ENCODE results near the gene KLHL35.

The KLHL35 gene

GRCh38 chr11:75376175-75376574, 56.8 kb downstream of the KLHL35 start:
- no peak overlapping the region for H2AFZ ChIP-seq (ENCODE audit: low read depth, low read length)
- TF ChIP-seq, protein P1, sequence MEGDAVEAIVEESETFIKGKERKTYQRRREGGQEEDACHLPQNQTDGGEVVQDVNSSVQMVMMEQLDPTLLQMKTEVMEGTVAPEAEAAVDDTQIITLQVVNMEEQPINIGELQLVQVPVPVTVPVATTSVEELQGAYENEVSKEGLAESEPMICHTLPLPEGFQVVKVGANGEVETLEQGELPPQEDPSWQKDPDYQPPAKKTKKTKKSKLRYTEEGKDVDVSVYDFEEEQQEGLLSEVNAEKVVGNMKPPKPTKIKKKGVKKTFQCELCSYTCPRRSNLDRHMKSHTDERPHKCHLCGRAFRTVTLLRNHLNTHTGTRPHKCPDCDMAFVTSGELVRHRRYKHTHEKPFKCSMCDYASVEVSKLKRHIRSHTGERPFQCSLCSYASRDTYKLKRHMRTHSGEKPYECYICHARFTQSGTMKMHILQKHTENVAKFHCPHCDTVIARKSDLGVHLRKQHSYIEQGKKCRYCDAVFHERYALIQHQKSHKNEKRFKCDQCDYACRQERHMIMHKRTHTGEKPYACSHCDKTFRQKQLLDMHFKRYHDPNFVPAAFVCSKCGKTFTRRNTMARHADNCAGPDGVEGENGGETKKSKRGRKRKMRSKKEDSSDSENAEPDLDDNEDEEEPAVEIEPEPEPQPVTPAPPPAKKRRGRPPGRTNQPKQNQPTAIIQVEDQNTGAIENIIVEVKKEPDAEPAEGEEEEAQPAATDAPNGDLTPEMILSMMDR (IDR thresholded peaks at IDR 0.05; ENCODE audit: borderline replicate concordance, extremely low read depth, low read length, poor library complexity, severe bottlenecking): peak; percentile 35
- TF ChIP-seq EZH2 (IDR thresholded peaks at IDR 0.05; ENCODE audit: borderline replicate concordance, low read depth, low read length, severe bottlenecking): no peak

GRCh38 chr11:75375626-75376025, 57.4 kb downstream of the KLHL35 start:
- H3K9ac ChIP-seq (ENCODE audit: low read depth, low read length): no peak overlapping the region
- no peak for ATAC-seq (ENCODE audit: insufficient read depth, low read depth)
- no peaks in the 10 kb centered on the region for H4K20me1 ChIP-seq (ENCODE audit: insufficient read depth, low read length)
- no peak for TF ChIP-seq EZH2 (IDR thresholded peaks at IDR 0.05; ENCODE audit: borderline replicate concordance, low read depth, low read length, severe bottlenecking)
- TF ChIP-seq, protein P1 (IDR thresholded peaks at IDR 0.05; ENCODE audit: borderline replicate concordance, extremely low read depth, low read length, poor library complexity, severe bottlenecking): no peak
- no peak overlapping the region for H3K27ac ChIP-seq (ENCODE audit: low read length)
- no peaks in the 10 kb centered on the region for H3K79me2 ChIP-seq (ENCODE audit: insufficient read depth, low read length)
- DNase-seq: no peak
- H2AFZ ChIP-seq (ENCODE audit: low read depth, low read length): no peak overlapping the region
- no peak overlapping the region for H3K4me2 ChIP-seq (ENCODE audit: insufficient read depth, low read length)
- no peaks in the 10 kb centered on the region for H3K27me3 ChIP-seq (ENCODE audit: insufficient read depth, low read length, poor library complexity)
- H3K36me3 ChIP-seq (ENCODE audit: insufficient read depth, low read length): no peaks in the 10 kb centered on the region
- H3K9me3 ChIP-seq (ENCODE audit: insufficient read depth, low read length, severe bottlenecking): no peaks in the 10 kb centered on the region
- 0 out of 2 replicates have a peak, but pooled peaks cover 5% of the 10 kb centered on the region for H3K4me1 ChIP-seq (ENCODE audit: insufficient read depth, low read length)
- H3K4me3 ChIP-seq (ENCODE audit: low read depth in 1 of 2, low read length in 2 of 2): no peak overlapping the region

More at GRCh38 chr11:75376175-75376574, 56.8 kb downstream of the KLHL35 start:
- no peak overlapping the region for H3K27ac ChIP-seq (ENCODE audit: low read length)
- H3K9ac ChIP-seq (ENCODE audit: low read depth, low read length): no peak overlapping the region
- H3K4me1 ChIP-seq (ENCODE audit: insufficient read depth, low read length): 0 out of 2 replicates have a peak, but pooled peaks cover 5% of the 10 kb centered on the region
- DNase-seq: no peak
- H3K9me3 ChIP-seq (ENCODE audit: insufficient read depth, low read length, severe bottlenecking): no peaks in the 10 kb centered on the region
- H3K4me3 ChIP-seq (ENCODE audit: low read depth in 1 of 2, low read length in 2 of 2): no peak overlapping the region
- ATAC-seq (ENCODE audit: insufficient read depth, low read depth): peak; percentile 29; the same call in 2 of the 3 replicates
- no peaks in the 10 kb centered on the region for H4K20me1 ChIP-seq (ENCODE audit: insufficient read depth, low read length)
- H3K27me3 ChIP-seq (ENCODE audit: insufficient read depth, low read length, poor library complexity): no peaks in the 10 kb centered on the region
- no peaks in the 10 kb centered on the region for H3K36me3 ChIP-seq (ENCODE audit: insufficient read depth, low read length)
- no peak overlapping the region for H3K4me2 ChIP-seq (ENCODE audit: insufficient read depth, low read length)
- H3K79me2 ChIP-seq (ENCODE audit: insufficient read depth, low read length): no peaks in the 10 kb centered on the region

DNA sequence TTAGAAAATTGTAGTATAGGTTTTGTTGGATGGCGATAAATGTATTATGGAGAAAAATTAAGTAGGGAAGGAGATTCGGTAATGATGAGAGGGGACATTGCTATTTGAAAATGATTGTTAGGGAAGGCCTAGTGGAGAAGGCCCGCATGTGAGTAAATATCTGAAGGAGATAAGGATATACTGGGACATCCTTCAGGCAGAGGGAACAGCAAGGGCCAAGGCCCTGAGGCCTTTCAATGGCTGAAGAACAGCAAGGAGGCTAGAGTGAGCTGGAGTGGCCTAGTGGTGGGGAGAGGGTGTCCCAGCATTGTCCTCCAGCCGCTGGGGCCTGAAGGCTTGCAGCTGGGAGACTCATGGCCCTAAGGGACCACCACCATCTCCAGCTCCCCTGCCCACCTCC, 58.4 kb downstream of the KLHL35 start:
- no peak overlapping the region for H3K4me2 ChIP-seq (ENCODE audit: insufficient read depth, low read length)
- no peak overlapping the region for H3K9ac ChIP-seq (ENCODE audit: low read depth, low read length)
- no peaks in the 10 kb centered on the region for H3K36me3 ChIP-seq (ENCODE audit: insufficient read depth, low read length)
- no peak overlapping the region for H3K27ac ChIP-seq (ENCODE audit: low read length)
- no peak overlapping the region for H3K4me3 ChIP-seq (ENCODE audit: low read depth in 1 of 2, low read length in 2 of 2)
- ATAC-seq (ENCODE audit: insufficient read depth, low read depth): no peak
- no peak for DNase-seq
- peaks cover 10% of the 10 kb centered on the region for H3K4me1 ChIP-seq (ENCODE audit: insufficient read depth, low read length)
- H2AFZ ChIP-seq (ENCODE audit: low read depth, low read length): no peak overlapping the region
- no peaks in the 10 kb centered on the region for H3K79me2 ChIP-seq (ENCODE audit: insufficient read depth, low read length)
- peaks cover 3% of the 10 kb centered on the region for H3K9me3 ChIP-seq (ENCODE audit: insufficient read depth, low read length, severe bottlenecking)
- H4K20me1 ChIP-seq (ENCODE audit: insufficient read depth, low read length): no peaks in the 10 kb centered on the region
- no peak for TF ChIP-seq EZH2 (IDR thresholded peaks at IDR 0.05; ENCODE audit: borderline replicate concordance, low read depth, low read length, severe bottlenecking)
- TF ChIP-seq, protein P1 (IDR thresholded peaks at IDR 0.05; ENCODE audit: borderline replicate concordance, extremely low read depth, low read length, poor library complexity, severe bottlenecking): no peak
- no peaks in the 10 kb centered on the region for H3K27me3 ChIP-seq (ENCODE audit: insufficient read depth, low read length, poor library complexity)

- no peak overlapping the region for H2AFZ ChIP-seq (ENCODE audit: low read depth, low read length)
- H4K20me1 ChIP-seq (ENCODE audit: insufficient read depth, low read length): no peaks in the 10 kb centered on the region
- DNase-seq (no peak), ATAC-seq (ENCODE audit: insufficient read depth, low read depth) (no peak)
- no peak overlapping the region for H3K4me2 ChIP-seq (ENCODE audit: insufficient read depth, low read length)
- H3K4me3 ChIP-seq (ENCODE audit: low read depth in 1 of 2, low read length in 2 of 2): no peak overlapping the region
- H3K4me1 ChIP-seq (ENCODE audit: insufficient read depth, low read length): peaks cover 23% of the 10 kb centered on the region
- no peak overlapping the region for H3K9ac ChIP-seq (ENCODE audit: low read depth, low read length)
- TF ChIP-seq, protein P1 (IDR thresholded peaks at IDR 0.05; ENCODE audit: borderline replicate concordance, extremely low read depth, low read length, poor library complexity, severe bottlenecking): no peak
- no peak for TF ChIP-seq EZH2 (IDR thresholded peaks at IDR 0.05; ENCODE audit: borderline replicate concordance, low read depth, low read length, severe bottlenecking)
- H3K27me3 ChIP-seq (ENCODE audit: insufficient read depth, low read length, poor library complexity): no peaks in the 10 kb centered on the region
- H3K79me2 ChIP-seq (ENCODE audit: insufficient read depth, low read length): no peaks in the 10 kb centered on the region
- H3K36me3 ChIP-seq (ENCODE audit: insufficient read depth, low read length): no peaks in the 10 kb centered on the region
- H3K9me3 ChIP-seq (ENCODE audit: insufficient read depth, low read length, severe bottlenecking): peaks cover 8% of the 10 kb centered on the region
- no peak overlapping the region for H3K27ac ChIP-seq (ENCODE audit: low read length)
These were observed 59.8 kb downstream of the KLHL35 start for GRCh38 chr11:75373201-75373600.
